HG03354 (cell line): Measurements from ENCODE around the gene GCLM.
"Not testable (repeated sequence)": the region's sequence is repeated elsewhere in the genome, so short reads cannot be mapped to it uniquely, and the experiment has no call there.

ENCODE experiments used
- ATAC-seq: cut with Tn5 transposase; IDR thresholded peaks from one replicate; pipeline ENCODE4 v1.9.1; 2021; ENCODE audit warnings: mild to moderate bottlenecking; ENCODE audit not compliant: unreplicated experiment, poor library complexity, severe bottlenecking

GCLM gene

DNA sequence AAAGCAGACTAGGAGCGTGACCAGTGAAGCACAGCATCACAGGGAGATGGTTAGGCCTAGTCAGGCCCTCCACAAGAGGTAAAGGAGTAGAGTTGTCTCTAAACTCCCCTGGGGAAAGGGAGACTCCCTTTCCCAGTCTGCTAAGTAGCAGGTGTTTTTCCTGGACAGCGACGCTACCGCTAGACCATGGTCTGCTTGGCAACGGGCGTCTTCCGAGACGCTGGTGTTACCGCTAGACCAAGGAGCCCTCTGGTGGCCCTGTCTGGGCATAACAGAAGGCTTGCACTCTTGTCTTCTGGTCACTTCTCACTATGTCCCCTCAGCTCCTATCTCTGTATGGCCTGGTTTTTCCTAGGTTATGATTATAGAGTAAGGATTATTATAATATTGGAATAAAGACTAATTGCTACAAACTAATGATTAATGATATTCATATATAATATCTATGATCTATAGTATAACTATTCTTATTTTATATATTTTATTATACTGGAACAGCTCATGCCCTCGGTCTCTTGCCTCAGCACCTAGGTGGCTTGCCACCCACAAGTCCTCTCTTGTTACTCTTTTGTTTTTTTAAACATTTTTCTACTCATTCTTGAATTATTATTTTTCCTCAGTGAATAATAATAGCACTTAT is 58.4 kb downstream of the GCLM start:
- not testable (repeated sequence) for ATAC-seq

DNA sequence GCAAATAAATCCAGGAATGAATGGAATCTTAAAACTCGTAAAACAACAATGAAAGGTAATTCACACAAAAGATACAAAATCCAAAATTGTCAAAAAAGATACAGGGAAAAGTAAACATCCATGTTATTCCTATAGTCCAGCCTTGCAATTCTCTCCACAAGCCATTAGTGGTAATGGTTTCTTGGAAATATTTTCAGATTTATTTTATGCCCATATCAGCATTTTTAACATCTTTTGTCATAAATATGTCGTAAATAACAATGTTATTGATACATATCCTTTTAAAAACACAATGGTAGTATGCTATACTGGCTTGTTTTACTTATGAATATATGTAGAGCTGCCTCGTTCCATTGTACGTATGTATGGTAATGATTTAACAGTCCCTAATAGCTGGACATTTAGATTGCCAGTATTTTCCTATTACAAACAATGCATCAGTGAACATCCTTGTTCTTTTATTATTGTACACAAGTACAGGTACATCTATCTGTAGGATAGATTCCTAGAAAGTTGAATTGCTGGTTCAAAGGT is 60.8 kb downstream of the GCLM start:
- no peak for ATAC-seq

DNA sequence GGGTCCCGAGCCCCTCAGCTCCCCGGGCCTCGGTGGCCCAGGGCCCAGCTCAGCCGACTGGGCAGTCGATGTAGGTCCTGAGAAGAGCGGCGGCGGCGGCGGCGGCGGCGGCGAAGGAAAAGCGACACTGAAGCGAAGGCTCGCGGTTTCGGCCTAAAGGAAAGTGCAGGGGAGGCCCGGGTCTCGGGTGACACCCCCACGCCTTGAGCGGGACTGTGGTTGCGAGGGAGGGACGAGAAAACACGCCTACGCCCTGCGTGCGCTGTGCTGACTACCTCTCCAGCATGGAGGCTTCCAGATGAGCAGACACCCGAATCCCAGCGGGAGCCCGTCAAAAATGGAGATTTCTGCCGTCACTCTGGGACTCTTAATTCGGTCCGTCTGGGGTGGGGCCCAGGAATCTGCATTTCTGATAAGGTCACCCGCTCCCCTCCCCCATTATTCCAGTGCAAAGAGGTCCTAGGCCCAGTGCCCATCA is 61.4 kb downstream of the GCLM start:
- peak; percentile 20 for ATAC-seq

DNA sequence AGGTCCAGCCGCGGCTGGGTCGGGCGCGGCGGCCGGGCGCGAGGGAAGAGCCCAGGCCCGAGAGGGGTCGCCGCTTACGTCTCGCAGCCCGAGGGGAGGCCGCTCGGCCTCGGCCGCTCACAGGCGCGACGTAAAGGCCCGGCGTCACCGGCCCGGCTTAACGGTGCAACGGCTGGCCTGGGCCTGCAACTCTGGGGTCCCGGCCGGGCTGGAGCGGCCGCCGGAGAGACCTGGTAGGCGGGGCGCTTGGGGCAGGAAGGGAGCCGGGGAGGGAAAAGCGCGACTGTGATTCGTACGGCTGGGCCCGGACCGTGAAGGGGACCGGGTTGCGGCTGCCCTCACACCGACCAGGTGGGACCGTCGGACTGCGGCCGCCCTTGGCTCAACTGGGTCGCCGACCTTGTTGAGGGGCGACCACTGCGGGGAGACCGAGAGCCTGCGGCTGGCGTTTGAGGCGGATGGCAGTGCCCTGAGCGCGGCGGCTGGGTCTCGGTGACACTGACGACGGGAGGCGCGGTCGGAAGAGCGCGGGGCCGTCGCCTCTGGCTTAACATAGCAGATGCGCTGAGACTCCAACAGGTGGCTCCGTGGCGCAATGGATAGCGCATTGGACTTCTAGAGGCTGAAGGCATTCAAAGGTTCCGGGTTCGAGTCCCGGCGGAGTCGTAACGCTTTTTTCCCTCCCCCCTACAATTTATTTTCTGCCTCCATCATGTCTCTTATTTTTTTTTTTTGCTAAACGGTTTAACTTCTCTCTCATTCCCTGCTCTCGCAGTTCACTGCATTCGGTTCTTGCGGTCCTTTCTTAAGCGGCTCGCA is 62.0 kb downstream of the GCLM start:
- ATAC-seq = peak; percentile 76

DNA sequence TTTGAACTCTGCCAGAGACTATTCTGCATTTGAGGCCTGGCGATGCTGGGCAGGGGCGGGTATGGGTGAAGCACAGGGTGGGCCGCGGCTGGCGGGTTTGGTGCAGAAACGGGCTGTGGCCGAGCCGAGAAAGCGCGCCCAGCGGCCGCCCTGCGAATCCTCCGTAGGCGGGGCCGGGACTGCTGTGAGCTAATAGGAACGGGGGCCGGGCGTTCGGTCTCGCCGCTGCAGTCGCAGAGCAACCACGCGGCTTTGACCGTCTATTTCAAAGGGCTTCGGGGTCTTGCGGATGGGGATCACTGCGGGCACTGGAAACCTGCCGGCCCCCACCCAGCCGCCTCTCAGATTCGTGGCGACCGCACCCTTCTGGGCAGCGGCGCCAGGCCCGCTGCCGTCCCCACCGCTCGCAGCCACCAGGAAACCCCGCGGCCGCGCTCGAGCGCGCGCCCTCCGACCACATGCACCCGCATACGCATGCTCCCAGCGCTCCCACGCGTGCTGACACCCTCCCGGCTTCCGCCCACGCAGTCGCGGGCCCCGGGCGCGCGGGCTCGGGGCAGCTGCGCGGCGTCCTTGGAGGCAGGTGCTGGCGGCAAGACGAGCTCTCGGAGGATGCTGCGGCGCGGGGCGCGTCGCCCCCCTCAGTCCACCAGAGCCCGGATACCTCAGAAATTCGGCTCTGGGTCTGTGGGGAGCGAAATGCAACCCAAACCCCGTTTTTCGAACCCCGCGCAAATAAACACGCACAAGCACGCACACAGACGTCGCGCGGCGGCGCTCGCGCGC is 62.8 kb downstream of the GCLM start:
- peak; percentile 60 for ATAC-seq

DNA sequence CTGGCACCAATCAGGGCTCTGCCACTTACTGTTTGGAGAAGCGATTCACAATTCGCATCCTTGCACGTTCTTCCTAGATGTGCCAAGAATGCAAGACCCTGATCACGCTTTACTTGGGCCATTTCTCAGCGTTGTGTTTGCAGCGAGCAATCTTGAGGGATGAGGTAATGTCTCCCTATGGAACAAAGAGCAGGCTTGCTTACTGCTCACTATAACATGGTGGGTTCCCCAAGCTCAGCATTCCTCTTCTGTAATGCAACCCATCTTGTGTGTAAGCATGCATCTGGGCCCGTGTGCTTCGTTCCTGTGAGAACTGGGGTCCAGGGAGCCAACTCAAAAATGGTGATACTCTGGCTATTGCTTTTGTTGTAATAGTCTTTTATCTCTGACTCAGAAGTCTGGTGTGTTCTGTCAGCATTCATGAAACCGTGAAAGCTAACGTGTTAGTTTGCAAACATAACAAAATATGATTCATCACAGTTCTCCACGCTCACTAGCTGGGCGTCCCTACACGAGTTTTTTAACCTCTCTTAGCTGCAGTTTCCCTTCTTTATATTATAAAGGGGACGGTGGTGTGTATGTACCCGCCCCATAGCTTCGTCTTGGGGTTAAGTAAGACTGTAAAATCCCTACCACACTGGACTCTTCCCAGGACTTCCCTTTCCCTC is 63.6 kb downstream of the GCLM start:
- ATAC-seq = peak; percentile 8

DNA sequence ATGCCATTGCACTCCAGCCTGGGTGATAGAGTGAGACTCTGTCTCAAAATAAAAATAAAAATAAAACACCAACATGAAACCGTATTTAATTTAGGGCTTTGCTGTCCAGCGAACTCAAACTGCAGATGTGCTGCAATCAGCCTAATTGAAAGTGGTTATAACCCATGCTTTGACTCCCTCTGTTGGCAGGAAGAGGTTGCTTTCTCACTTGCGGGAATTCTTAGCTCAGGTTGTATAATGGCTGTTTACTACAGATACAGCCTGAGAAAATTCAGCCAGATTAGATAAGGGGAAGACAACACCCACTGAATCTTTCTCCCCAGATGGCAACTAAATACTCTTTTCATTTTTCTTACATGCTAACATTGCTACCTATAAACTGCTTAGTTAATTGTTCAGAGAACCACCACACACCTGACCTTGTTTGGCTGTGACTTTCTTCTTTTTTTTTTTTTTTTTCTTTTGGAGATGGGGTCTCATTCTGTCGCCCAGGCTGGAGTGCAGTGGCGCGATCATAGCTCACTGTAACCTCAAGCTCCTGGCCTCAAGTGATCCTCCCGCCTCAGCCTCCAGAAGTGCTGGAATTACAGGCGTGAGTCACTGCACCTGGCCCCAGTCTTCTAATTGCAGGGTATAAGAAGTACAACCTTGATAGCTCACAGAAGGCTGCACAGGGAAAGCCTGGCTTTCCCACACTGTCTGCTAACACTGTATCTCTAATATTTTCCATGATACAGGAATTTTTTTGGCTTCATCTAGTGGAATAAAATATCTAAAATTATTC is 64.8 kb downstream of the GCLM start:
- no peak for ATAC-seq

DNA sequence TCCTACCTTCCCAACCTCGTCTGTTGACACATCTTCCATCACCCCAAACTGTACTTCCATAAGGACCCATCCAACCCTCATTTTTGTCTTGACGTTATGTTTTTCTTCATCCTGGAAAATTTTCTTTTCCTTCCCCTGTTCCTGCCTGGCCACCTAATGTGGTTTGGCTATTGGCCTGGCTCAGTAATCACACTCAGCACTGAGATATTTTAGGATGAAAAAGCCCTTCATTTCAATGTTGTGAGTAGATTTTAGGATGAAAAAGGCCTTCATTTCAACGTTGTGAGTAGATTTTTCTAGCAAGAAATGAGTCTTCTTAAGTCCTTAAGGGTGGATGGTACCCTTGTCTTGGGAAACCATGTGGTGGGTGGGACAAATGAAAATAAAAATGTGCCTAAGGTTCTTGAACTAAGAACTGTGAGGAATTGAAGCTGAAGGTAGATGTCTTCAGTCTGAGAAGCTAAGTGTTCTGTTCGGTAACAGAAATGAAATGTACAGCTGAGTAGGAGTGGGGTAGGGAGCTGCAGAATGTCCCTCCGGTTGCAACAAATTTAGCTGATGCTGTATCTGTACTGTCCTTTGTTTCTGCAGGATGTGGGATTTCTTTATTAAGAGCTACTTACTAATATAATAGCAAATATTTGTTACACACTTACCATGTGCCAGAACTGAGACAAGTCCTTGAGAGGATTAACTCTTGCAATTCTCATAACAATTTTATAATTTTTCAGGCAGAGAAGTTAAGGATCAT is 66.3 kb downstream of the GCLM start:
- no peak for ATAC-seq

DNA sequence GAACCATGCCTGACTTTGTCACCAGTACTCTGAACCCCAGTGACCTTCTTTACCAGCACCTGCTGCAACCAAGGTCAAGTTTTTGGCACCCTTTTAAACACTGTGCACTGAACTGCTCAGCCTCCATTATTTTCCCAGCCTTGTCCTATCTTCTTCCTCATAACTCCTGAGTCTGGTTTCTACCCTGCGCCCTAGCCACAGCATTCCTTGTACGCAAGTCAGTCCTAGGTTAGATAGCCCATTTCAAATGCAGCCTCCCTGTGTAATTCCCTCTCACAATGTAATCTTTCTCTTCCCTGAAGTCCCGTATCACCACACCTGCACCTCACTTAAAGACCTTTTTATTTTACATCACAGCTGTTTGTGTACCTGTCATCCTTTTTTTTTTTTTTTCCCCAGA is 67.5 kb downstream of the GCLM start:
- no peak for ATAC-seq

DNA sequence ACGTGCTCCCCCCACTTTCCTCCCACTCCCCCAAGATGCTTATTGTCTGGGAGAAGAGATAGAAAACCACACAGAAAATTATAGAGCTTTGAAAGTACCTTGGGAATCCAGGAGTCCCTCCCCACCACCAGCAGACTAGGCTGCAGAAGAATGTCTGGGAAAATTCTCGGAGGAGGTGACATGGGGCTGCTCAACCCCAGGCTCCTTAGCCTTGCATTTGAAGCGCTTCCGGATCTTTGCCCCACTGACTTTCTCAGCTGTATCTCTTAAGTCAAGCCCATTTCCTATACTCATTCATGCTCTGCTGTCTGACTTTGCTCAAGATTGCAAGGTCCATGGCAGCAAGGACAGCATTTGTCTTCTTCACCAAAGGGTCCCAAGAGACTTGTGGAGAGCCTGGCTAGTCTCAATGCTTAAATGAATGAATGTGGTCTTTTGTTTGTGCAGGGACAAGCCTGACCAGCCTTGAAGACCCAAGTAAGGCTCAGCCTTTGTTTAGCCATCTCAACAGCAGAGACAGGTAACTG is 68.2 kb downstream of the GCLM start:
- no peak for ATAC-seq

DNA sequence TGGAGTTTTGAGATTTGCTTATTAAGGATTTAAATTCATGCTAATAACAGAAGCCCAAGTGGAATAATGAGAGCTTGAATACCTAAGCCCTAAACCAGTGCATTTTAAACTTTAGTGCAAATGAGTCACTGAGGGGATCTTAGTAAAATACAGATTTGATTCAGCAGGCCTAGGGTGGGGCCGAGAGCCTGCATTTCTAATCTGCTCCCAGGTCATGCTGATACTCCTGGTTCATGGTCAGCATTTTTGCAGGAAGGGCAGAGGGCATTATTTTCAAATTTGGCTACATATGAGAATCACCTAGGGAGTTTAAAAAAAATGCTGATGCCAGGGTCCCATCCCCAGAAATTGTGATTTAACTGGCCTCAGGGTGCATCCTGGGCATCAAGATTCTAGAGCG is 69.5 kb downstream of the GCLM start:
- ATAC-seq = no peak

DNA sequence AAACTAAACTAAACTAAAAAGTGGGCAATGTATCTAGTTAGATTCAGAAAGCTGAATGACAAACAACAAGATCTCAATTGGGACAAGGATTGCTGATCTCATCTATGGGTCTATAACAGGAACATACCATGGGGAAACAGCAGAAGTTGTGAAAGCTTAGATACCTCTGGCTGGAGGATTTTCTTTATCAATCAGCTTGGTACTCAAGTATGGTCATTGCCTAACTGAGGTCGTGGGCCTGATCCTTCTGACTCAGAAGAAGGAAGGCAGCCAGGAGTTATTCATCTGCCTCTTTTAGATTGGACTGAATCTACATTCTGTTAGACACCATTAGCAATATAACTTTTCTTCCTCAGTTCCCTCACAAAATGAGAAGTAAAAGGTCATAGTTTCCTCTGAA is 69.9 kb downstream of the GCLM start:
- ATAC-seq = no peak

DNA sequence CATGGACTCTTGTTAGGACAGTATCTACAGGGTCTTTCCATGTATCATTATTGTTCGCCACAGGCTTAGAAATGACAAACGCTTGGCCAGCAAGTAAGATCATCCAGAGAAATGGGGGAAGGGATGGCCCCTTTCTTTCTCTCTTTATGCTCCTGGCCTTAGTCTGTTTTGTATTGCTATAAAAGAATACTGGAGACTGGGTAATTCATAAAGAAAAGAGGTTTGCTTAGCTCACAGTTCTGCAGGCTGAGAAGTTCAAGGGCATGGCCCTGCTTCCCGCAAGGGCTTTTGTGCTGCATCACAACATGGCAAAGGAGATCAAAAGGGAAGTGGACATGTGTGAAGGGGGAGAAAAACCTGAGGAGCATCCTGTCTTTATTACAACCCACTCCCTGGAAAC is 71.3 kb downstream of the GCLM start:
- ATAC-seq = no peak
